Right cardiac atrium (tissue), 5 donors: Measurements from ENCODE around the gene OR2AP1. TPM values are rescaled to one million over a fixed set of nuclear protein-coding genes. Genes with fewer than 3 reads are reported as not detected.
"Not testable (repeated sequence)": the region's sequence is repeated elsewhere in the genome, so short reads cannot be mapped to it uniquely, and the experiment has no call there.

ENCODE experiments used
- ATAC-seq, 2 donors: fragments of 200-7000 bp; cut with Tn5 transposase; one replicate each; pipeline versions ENCODE4 v1.8.0 to v1.9.1; 2020; ENCODE audit warnings: moderate library complexity in 2 of 2, mild to moderate bottlenecking in 1 of 2
- DNase-seq, 3 donors: peaks; one replicate each; pipeline ENCODE4 v3.0.0-alpha.2; 2020
- H3K27ac ChIP-seq: one replicate; pipeline ENCODE4 v1.5.1; 2013; ENCODE audit warnings: mild to moderate bottlenecking, low read length, control low read depth, moderate library complexity
- H3K27me3 ChIP-seq: one replicate; pipeline ENCODE4 v1.6.1; 2013; ENCODE audit not compliant: control insufficient read depth, insufficient read depth
- H3K4me1 ChIP-seq: one replicate; pipeline ENCODE4 v1.6.1; 2013; ENCODE audit warnings: low read length; ENCODE audit not compliant: control insufficient read depth, insufficient read depth
- H3K4me3 ChIP-seq: one replicate; pipeline ENCODE4 v1.5.1; 2013; ENCODE audit warnings: low read length, control low read depth
- H3K9me3 ChIP-seq: one replicate; pipeline ENCODE4 v1.6.1; 2013; ENCODE audit warnings: low read length; ENCODE audit not compliant: control insufficient read depth
- WGBS: extraction: QIAGEN DNeasy Blood & Tissue Kit; methylation state at CpG from one replicate; pipeline ENCODE4 v1.1.7; 2013; 5-methylcytosine and 5-hydroxymethylcytosine counted together
- intact Hi-C, 4 donors: fragments of 100-400 bp; cut with DNase I; formaldehyde crosslinking; loops; one replicate each; pipeline versions ENCODE4 v1.11.0 to v1.14.0; 2022 to 2023
- long read RNA-seq, 4 donors: library from polyadenylated mRNA; unstranded; transcript quantifications; one replicate each; pipeline ENCODE4 v2.0.0, GENCODE V29; 2020 to 2021
- polyA plus RNA-seq: library from polyadenylated mRNA; stranded (reverse); fragments of 200-250 nt; gene quantifications from one replicate; pipeline ENCODE4 v1.2.3, GENCODE V29; 2013
- total RNA-seq, 4 donors: library from RNA; stranded (reverse); fragmentation: NEBNext Ultra II Directional; extraction: Animal tissue kit (Norgen Biotek cat#: 25700); gene quantifications; one replicate each; pipeline ENCODE4 v1.2.1, GENCODE V29; 2021
- donor health status: healthy with polysubstance abuse.
- donor health status: DM: no; HTN: yes; CAD: no.
- donor health status: DM: no; HTN: no; CAD: no.
- donor health status: DM: no; HTN: yes; CAD: no; lungs with severe emphysema.
- donor health status: DM: yes; HTN: yes; CAD: no.

Gene OR2AP1
- total RNA-seq (not detected), polyA plus RNA-seq (not detected)
- long read RNA-seq, donor 1 = 0 reads
- long read RNA-seq, donor 2 = 0 reads
- long read RNA-seq, donor 3 = 0 reads
- long read RNA-seq, donor 4 = 0 reads

DNA sequence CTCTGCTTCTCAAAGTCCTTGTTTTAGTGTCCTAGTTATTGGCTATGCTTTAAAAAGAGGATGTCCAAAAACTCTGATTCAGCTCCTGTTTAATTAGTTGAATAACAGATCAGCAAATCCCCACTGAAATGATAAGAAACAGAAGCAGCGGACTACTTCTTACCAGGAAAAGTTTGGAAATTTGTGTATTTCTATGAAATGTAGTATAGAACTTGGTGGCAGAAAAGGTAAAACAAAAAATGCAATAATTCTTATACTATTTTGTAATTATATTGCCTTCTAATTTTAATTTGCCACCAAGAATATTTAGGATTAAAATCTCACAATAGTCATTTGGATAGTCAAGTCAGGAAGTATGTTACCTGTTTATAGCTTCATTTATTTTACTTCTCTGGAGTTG, at the start of gene OR2AP1:
Gene OR2AP1 (plus strand): TSS at position 301 of the 400 bp plus-strand sequence. CDS start 1,947 bp downstream, outside the sequence.
- no peaks in the 10 kb centered on the region for H3K4me1 ChIP-seq
- intact Hi-C loops = no loop called here
- WGBS = 91% methylated on average over 1 of the region's 1 CpG
- ATAC-seq (no peak), DNase-seq (no peak)
- H3K27ac ChIP-seq = no peak within 1 kb of the TSS
- H3K9me3 ChIP-seq = peaks cover 3% of the 10 kb centered on the region
- H3K4me3 ChIP-seq = no peak within 1 kb of the TSS
- no peaks in the 10 kb centered on the region for H3K27me3 ChIP-seq

GRCh38 chr12:55548235-55548634, 24.0 kb upstream of the OR2AP1 start:
- WGBS = 65% methylated on average over 2 of the region's 2 CpGs
- H3K9me3 ChIP-seq, DNase-seq, ATAC-seq, H3K4me3 ChIP-seq, intact Hi-C loops, H3K27me3 ChIP-seq, H3K4me1 ChIP-seq, H3K27ac ChIP-seq: not testable (repeated sequence)

- ATAC-seq (no peak), DNase-seq (no peak)
- no peak overlapping the region for H3K4me3 ChIP-seq
- peaks cover 1% of the 10 kb centered on the region for H3K9me3 ChIP-seq
- intact Hi-C loops = no loop called here
- no peak overlapping the region for H3K27ac ChIP-seq
- no peaks in the 10 kb centered on the region for H3K27me3 ChIP-seq
- H3K4me1 ChIP-seq = no peaks in the 10 kb centered on the region
These were observed 23.5 kb upstream of the OR2AP1 start for GRCh38 chr12:55548756-55549155.

- Histone ChIP-seq H3K4me1 (no peaks in the 10 kb centered on the region), H3K9me3 (peaks cover 1% of the 10 kb centered on the region), H3K4me3 (no peak within 1 kb of the TSS), H3K27ac (no peak within 1 kb of the TSS), H3K27me3 (no peaks in the 10 kb centered on the region)
- intact Hi-C loops = no loop called here
- WGBS = 31% methylated on average over 2 of the region's 2 CpGs
- DNase-seq (no peak), ATAC-seq (no peak)
These were observed 23.0 kb upstream of the OR2AP1 start, which contains the start of gene OR6C4 for GRCh38 chr12:55549302-55549701. Gene OR6C4, plus strand, starts transcription at chr12:55549602. Its CDS starts 1,625 bp downstream, at chr12:55551227.

DNA sequence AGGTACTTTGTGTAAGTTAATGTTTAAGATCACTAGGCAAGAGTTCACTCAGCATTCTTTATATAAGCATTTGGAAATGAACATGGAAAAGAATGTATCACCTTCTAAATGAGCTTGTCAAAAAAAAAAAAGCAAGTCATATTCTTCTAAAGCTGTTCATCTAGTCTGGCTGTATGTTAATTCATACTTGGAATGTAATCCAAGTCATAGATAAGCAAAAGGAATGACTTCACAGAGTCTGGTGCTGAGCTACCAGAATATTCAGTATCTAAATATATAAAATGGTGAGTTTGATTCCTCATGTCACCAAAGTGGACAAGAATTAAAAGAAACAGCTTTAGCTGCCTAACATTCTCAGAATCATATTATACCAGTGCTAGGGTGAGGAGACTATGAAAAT, 18.0 kb upstream of the OR2AP1 start:
- peaks cover 5% of the 10 kb centered on the region for H3K9me3 ChIP-seq
- H3K27ac ChIP-seq = no peak overlapping the region
- ATAC-seq = no peak
- H3K27me3 ChIP-seq = no peaks in the 10 kb centered on the region
- no peaks in the 10 kb centered on the region for H3K4me1 ChIP-seq
- intact Hi-C loops = no loop called here
- DNase-seq = no peak
- H3K4me3 ChIP-seq = no peak overlapping the region

- not testable (repeated sequence) for H3K9me3 ChIP-seq
These were observed 2.2 kb upstream of the OR2AP1 start for GRCh38 chr12:55570060-55570459.

GRCh38 chr12:55570689-55571088, 1.6 kb upstream of the OR2AP1 start:
- H3K27ac ChIP-seq, ATAC-seq, H3K4me1 ChIP-seq, H3K27me3 ChIP-seq, intact Hi-C loops, DNase-seq, H3K4me3 ChIP-seq, H3K9me3 ChIP-seq: not testable (repeated sequence)
- 91% methylated on average over 1 of the region's 1 CpG for WGBS

More at GRCh38 chr12:55570060-55570459, 2.2 kb upstream of the OR2AP1 start:
- ATAC-seq, H3K27ac ChIP-seq, DNase-seq, H3K27me3 ChIP-seq, H3K4me3 ChIP-seq, intact Hi-C loops, H3K4me1 ChIP-seq: not testable (repeated sequence)

- H3K27ac ChIP-seq = no peak overlapping the region
- ATAC-seq (no peak), DNase-seq (no peak)
- no peaks in the 10 kb centered on the region for H3K27me3 ChIP-seq
- WGBS = 85% methylated on average over 2 of the region's 2 CpGs
- H3K9me3 ChIP-seq = no peaks in the 10 kb centered on the region
- intact Hi-C loops = no loop called here
- no peaks in the 10 kb centered on the region for H3K4me1 ChIP-seq
- H3K4me3 ChIP-seq = no peak overlapping the region
These were observed 9.8 kb downstream of the OR2AP1 start for GRCh38 chr12:55582066-55582465.

GRCh38 chr12:55585817-55586216, 13.5 kb downstream of the OR2AP1 start:
- no peaks in the 10 kb centered on the region for H3K4me1 ChIP-seq
- no peak overlapping the region for H3K27ac ChIP-seq
- intact Hi-C loops = no loop called here
- no peaks in the 10 kb centered on the region for H3K9me3 ChIP-seq
- ATAC-seq = no peak
- no peaks in the 10 kb centered on the region for H3K27me3 ChIP-seq
- DNase-seq = no peak
- H3K4me3 ChIP-seq = no peak overlapping the region
- 83% methylated on average over 2 of the region's 2 CpGs for WGBS

GRCh38 chr12:55590152-55590551, 17.9 kb downstream of the OR2AP1 start:
- H3K27ac ChIP-seq, H3K27me3 ChIP-seq, H3K9me3 ChIP-seq, ATAC-seq, H3K4me1 ChIP-seq, DNase-seq, H3K4me3 ChIP-seq, intact Hi-C loops: not testable (repeated sequence)
- 56% methylated on average over 12 of the region's 12 CpGs for WGBS

DNA sequence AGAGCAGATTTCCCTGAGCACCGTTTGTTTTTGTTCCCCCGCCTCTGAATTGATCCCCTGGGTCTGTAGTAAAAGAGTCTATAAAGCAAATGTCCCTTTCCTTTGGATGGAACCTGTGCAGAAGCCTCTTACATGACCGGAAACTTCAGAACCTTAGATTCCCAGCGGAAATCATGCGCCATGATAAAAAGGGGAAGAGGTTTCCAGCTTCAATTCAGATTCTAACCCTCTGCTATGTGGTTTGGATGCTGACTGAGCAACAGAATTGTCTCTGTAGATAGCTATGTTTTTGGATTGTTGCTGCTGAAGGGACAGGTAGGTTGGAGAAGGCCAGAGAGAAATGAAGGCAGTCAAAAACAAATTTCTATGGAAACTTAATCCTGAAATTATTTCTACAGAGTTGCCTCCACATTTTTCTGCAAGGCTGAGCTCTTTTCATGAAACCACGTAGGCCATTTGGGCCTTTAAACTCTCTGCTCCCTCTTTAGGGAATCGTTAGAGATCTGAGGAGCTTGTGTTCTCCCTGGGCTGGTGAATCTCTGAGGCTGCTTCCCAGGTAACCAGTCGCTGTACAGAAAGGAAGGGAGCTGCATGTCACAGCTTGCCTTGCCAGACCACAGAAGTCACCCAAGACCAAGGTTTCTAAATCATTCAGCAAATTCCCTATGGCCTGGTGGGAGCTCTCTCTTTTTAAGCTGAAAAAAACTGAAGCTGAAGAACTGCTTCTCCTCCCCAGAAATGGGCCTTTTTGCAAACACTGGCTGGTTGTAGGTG, 35.7 kb downstream of the OR2AP1 start:
- no peaks in the 10 kb centered on the region for H3K4me1 ChIP-seq
- no peaks in the 10 kb centered on the region for H3K9me3 ChIP-seq
- H3K27ac ChIP-seq = no peak overlapping the region
- intact Hi-C loops = no loop called here
- no peak for DNase-seq
- H3K4me3 ChIP-seq = no peak overlapping the region
- no peaks in the 10 kb centered on the region for H3K27me3 ChIP-seq
- no peak for ATAC-seq
- WGBS = 61% methylated on average over 8 of the region's 8 CpGs
